Psoas muscle (tissue), 8 donors: Measurements from ENCODE around the gene ZBTB49. TPM values are rescaled to one million over a fixed set of nuclear protein-coding genes. Genes with fewer than 3 reads are reported as not detected.
A peak's percentile ranks its signal among the peaks of the same experiment; 100 is the strongest.

Experiments
- ATAC-seq, 4 donors: fragments of 200-7000 bp; cut with Tn5 transposase; one replicate each; pipeline ENCODE4 v1.9.1; 2020; ENCODE audit warnings: moderate library complexity in 3 of 4, mild to moderate bottlenecking in 2 of 4
- DNase-seq, 2 donors: peaks; one replicate each; pipeline ENCODE4 v3.0.0-alpha.2; 2020
- H3K27ac ChIP-seq: fragments of 200-600 bp; one replicate; pipeline ENCODE4 v1.8.0; 2022
- H3K27me3 ChIP-seq, 3 donors: fragments of 200-600 bp in 1 of 3; one replicate each; pipeline versions ENCODE4 v1.6.1 to v1.8.0; 2013 to 2022; ENCODE audit warnings: low read length in 2 of 3, mild to moderate bottlenecking in 2 of 3, moderate library complexity in 1 of 3; ENCODE audit not compliant: insufficient read depth in 3 of 3
- H3K36me3 ChIP-seq, 2 donors: fragments of 200-600 bp in 1 of 2; one replicate each; pipeline versions ENCODE4 v1.6.1 to v1.8.0; 2013 to 2022; ENCODE audit warnings: low read depth in 1 of 2, mild to moderate bottlenecking in 1 of 2, moderate library complexity in 1 of 2; ENCODE audit not compliant: insufficient read depth in 1 of 2
- H3K4me1 ChIP-seq: fragments of 200-600 bp; one replicate; pipeline ENCODE4 v1.8.0; 2022
- H3K4me3 ChIP-seq: fragments of 200-600 bp; one replicate; pipeline ENCODE4 v1.8.0; 2022; ENCODE audit warnings: mild to moderate bottlenecking
- H3K9me3 ChIP-seq: fragments of 200-600 bp; one replicate; pipeline ENCODE4 v1.8.0; 2022
- WGBS, 3 donors: extraction: QIAGEN DNeasy Blood & Tissue Kit; methylation state at CpG; one replicate each; pipeline versions ENCODE4 v1.1.6 to v1.1.7; 2013; 5-methylcytosine and 5-hydroxymethylcytosine counted together
- intact Hi-C, 2 donors: fragments of 100-400 bp; cut with DNase I; formaldehyde crosslinking; loops; one replicate each; pipeline versions ENCODE4 v1.11.0 to v1.14.2; 2022
- polyA plus RNA-seq, 3 donors: library from polyadenylated mRNA; stranded (reverse); fragments of 200-250 nt; gene quantifications; one replicate each; pipeline ENCODE4 v1.2.3, GENCODE V29; 2013
- total RNA-seq, 4 donors: library from RNA; stranded (reverse); fragmentation: NEBNext Ultra II Directional in 2 of 4; extraction: Animal tissue kit (Norgen Biotek cat#: 25700) in 2 of 4; gene quantifications; one replicate each; pipeline versions ENCODE4 v1.2.1 to v1.2.4, GENCODE V29; 2021 to 2023
- TF ChIP-seq, protein P1 (sequence below): fragments of 200-600 bp; IDR thresholded peaks from one replicate; pipeline ENCODE4 v1.8.0; 2022; ENCODE audit warnings: antibody characterized with exemption
- donor health status: healthy with polysubstance abuse.
- donor health status: DM: no; HTN: no; CAD: no; lungs with moderate emphysema.
- donor health status: Bipolar disorder and iron deficiency.
- donor health status: healthy.
- donor health status: DM: yes; HTN: yes; CAD: no.
- donor health status: DM: no; HTN: no; CAD: no.
- donor health status: DM: no; HTN: no; CAD: no.
- donor health status: DM: yes; HTN: yes; CAD: no.

Gene ZBTB49
- total and polyA plus RNA-seq, 7 donors, result 2.5 to 7.0 (median 4.2) TPM

DNA sequence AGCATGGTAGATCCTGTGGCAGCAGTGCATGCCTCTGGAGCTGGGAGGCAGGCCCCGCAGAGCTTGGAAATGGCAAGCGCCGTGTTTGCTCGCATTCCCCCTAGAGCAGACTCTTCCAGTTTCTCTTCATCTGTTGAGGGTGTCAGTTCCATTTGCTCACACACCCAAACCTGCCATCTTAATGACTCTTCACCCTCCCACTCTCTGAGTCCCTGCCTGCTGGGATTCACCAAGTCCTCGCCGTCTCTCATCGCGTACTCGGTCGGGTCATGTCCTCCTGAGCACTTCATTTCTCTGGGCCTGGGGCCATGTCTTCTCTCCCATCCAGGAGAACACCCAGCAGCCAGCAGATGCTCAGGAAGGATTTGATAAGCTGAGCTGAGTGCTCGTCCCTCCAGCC is 16.9 kb downstream of the ZBTB49 start:
- H3K4me1 ChIP-seq, result no peaks in the 10 kb centered on the region
- DNase-seq, result no peak
- peaks cover 0 to 52% of the 10 kb centered on the region in 2 donors for H3K36me3 ChIP-seq
- intact Hi-C loops, result no loop called here
- no peak for ATAC-seq
- no peak overlapping the region for H3K27ac ChIP-seq
- H3K4me3 ChIP-seq, result no peak overlapping the region
- H3K27me3 ChIP-seq, result no peaks in the 10 kb centered on the region
- H3K9me3 ChIP-seq, result no peaks in the 10 kb centered on the region
- WGBS, 3 donors, result 93 to 96% (median 93%) methylated on average over 11 of the region's 11 CpGs
- TF ChIP-seq, protein P1, sequence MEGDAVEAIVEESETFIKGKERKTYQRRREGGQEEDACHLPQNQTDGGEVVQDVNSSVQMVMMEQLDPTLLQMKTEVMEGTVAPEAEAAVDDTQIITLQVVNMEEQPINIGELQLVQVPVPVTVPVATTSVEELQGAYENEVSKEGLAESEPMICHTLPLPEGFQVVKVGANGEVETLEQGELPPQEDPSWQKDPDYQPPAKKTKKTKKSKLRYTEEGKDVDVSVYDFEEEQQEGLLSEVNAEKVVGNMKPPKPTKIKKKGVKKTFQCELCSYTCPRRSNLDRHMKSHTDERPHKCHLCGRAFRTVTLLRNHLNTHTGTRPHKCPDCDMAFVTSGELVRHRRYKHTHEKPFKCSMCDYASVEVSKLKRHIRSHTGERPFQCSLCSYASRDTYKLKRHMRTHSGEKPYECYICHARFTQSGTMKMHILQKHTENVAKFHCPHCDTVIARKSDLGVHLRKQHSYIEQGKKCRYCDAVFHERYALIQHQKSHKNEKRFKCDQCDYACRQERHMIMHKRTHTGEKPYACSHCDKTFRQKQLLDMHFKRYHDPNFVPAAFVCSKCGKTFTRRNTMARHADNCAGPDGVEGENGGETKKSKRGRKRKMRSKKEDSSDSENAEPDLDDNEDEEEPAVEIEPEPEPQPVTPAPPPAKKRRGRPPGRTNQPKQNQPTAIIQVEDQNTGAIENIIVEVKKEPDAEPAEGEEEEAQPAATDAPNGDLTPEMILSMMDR, result no peak

DNA sequence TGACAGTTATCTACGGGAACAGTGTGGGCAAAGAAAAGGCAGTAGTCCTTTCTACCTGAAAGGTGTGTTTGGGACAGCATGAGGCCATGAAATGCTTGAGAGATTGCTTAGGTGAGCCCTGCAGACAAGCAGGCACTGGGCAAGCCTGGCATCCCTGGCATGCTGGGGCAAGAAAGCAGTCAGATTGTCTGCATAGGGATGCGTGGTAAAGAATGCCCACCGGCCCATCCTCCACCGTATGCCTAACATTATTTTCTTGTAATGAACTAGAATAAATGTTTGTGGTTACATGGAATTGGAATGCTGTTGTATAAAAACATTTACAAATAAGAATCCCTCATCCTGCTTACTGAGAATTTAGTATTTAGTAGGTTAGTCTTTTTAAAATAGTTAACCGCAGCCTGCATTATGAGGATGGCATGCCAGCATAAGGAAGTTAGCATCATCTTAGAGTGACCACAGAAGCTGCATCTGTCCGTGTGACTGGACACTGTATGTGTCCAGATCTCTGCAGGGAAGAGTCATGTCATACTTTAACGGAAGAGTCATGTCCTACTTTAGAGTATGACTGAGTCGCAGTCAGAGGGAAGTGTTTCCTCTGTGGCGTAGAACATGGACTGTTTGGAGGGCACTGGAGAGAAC is 18.9 kb downstream of the ZBTB49 start:
- intact Hi-C loops, result no loop called here
- peak overlapping the region; percentile 84 for H3K27ac ChIP-seq
- H3K4me1 ChIP-seq, result no peaks in the 10 kb centered on the region
- no peaks in the 10 kb centered on the region for H3K9me3 ChIP-seq
- peak; percentile 97 to 99 (median 98) for ATAC-seq
- peaks cover 2 to 51% of the 10 kb centered on the region in 2 donors for H3K36me3 ChIP-seq
- WGBS, 3 donors, result 82 to 87% (median 85%) methylated on average over 9 of the region's 9 CpGs
- H3K4me3 ChIP-seq, result no peak overlapping the region
- DNase-seq, result no peak
- no peaks in the 10 kb centered on the region for H3K27me3 ChIP-seq
- TF ChIP-seq, protein P1, result no peak

DNA sequence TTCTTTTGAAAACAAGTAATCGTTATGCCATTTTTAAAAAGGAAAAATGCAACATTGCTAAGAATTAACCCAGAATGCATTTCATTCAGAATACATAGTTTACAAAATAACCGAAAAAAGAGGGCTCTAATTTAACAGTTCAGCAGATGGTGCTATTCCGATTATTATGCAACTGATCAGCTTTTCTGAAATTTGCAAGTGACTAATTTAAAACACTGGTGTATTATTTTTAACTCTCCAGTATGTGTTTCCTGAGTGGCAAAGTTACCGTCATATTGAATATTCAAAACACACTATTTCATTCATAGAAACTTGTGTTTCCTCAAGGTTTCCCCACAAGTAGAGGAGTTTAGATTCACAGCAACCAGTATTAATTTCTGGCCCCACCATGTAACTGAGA is 21.1 kb downstream of the ZBTB49 start:
- H3K9me3 ChIP-seq, result no peaks in the 10 kb centered on the region
- no peaks in the 10 kb centered on the region for H3K4me1 ChIP-seq
- no peaks in the 10 kb centered on the region for H3K27me3 ChIP-seq
- TF ChIP-seq, protein P1, result no peak
- DNase-seq, result no peak
- no peak overlapping the region for H3K4me3 ChIP-seq
- intact Hi-C loops, result no loop called here
- peaks cover 7 to 51% of the 10 kb centered on the region in 2 donors for H3K36me3 ChIP-seq
- no peak overlapping the region for H3K27ac ChIP-seq
- no peak for ATAC-seq
- 86 to 90% (median 88%) methylated on average over 4 of the region's 4 CpGs for WGBS, 3 donors

DNA sequence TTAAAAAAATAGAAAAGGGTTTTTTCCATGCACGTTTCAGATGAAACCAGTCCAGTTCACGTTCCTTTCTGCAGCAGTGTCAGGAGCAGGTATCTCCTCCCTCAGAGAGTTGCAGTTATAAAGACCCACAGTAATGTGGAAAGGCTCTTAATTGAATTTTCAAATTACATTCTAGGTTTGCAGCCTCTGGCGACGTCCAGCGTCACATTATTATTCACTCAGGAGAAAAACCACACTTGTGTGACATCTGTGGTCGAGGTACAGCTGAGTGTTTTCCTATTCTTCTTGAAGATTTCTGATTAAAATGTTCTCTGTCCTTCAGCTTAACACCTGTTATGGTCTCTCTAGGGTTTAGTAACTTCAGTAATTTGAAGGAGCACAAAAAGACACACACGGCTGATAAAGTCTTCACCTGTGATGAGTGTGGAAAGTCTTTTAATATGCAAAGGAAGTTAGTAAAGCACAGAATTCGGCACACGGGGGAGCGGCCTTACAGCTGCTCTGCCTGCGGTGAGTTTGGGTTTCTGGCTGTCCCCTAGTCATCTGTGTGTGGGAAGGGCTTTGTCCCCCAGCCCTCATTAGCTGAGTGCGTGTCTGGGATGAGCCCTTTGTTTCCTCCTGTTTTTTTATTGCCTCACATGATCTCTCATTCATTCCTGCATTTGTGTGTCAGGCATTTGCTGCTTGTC is 25.6 kb downstream of the ZBTB49 start:
- TF ChIP-seq, protein P1, result no peak
- Histone ChIP-seq H3K4me3 (no peak overlapping the region), H3K27ac (no peak overlapping the region), H3K9me3 (no peaks in the 10 kb centered on the region), H3K4me1 (no peaks in the 10 kb centered on the region), H3K36me3 (peaks cover 7 to 82% of the 10 kb centered on the region in 2 donors), H3K27me3 (no peaks in the 10 kb centered on the region)
- 82 to 90% (median 82%) methylated on average over 12 of the region's 12 CpGs for WGBS, 3 donors
- intact Hi-C loops, result no loop called here
- ATAC-seq, result no peak
- no peak for DNase-seq
